AG04450 (cell line): ENCODE results near the gene TEX29. TPM values are rescaled to one million over a fixed set of nuclear protein-coding genes. Genes with fewer than 3 reads are reported as not detected.

Experiments
- CTCF ChIA-PET: fragments of 300-600, 350-600 bp; formaldehyde crosslinking; extraction: SDS; loops from one replicate; lab custom pipeline; 2022; ENCODE audit warnings: antibody characterized with exemption, inconsistent platforms; lab: Charles Lee
- POLR2A ChIA-PET: fragments of 350-600 bp; formaldehyde crosslinking; extraction: SDS; loops from one replicate; lab custom pipeline; 2021; ENCODE audit warnings: antibody characterized with exemption, inconsistent platforms; lab: Yijun Ruan, JAX
- DNase-seq: peaks from one replicate; pipeline ENCODE4 v3.0.0-alpha.2; 2011; ENCODE audit warnings: low read depth, low spot score
- H3K27ac ChIP-seq: one replicate; pipeline ENCODE4 v1.5.1; 2012; ENCODE audit warnings: low read depth, low read length, control low read depth
- H3K27me3 ChIP-seq: one replicate; pipeline ENCODE4 v1.6.0; 2012; ENCODE audit warnings: low read length; ENCODE audit not compliant: control insufficient read depth, insufficient read depth
- H3K4me3 ChIP-seq: 2 replicates; pipeline ENCODE4 v1.5.1; 2011; ENCODE audit warnings: mild to moderate bottlenecking, low read depth, low read length, control low read depth
- H3K9me3 ChIP-seq: 2 replicates; pipeline ENCODE4 v1.5.1; 2012; ENCODE audit warnings: low read length; ENCODE audit not compliant: control insufficient read depth, insufficient read depth
- polyA plus RNA-seq: library from polyadenylated mRNA; depleted of rRNA; stranded (reverse); fragments of >200 nt; gene quantifications from 2 replicates; pipeline ENCODE4 v1.2.3, GENCODE V29; 2011; rRNA removed
- TF ChIP-seq, protein P1 (sequence below): IDR thresholded peaks from 2 replicates; pipeline ENCODE4 v1.5.1; 2011; ENCODE audit warnings: low read depth, low read length, control low read depth, inconsistent platforms

TEX29 gene
- polyA plus RNA-seq, 1 experiment = 6.1 TPM

DNA sequence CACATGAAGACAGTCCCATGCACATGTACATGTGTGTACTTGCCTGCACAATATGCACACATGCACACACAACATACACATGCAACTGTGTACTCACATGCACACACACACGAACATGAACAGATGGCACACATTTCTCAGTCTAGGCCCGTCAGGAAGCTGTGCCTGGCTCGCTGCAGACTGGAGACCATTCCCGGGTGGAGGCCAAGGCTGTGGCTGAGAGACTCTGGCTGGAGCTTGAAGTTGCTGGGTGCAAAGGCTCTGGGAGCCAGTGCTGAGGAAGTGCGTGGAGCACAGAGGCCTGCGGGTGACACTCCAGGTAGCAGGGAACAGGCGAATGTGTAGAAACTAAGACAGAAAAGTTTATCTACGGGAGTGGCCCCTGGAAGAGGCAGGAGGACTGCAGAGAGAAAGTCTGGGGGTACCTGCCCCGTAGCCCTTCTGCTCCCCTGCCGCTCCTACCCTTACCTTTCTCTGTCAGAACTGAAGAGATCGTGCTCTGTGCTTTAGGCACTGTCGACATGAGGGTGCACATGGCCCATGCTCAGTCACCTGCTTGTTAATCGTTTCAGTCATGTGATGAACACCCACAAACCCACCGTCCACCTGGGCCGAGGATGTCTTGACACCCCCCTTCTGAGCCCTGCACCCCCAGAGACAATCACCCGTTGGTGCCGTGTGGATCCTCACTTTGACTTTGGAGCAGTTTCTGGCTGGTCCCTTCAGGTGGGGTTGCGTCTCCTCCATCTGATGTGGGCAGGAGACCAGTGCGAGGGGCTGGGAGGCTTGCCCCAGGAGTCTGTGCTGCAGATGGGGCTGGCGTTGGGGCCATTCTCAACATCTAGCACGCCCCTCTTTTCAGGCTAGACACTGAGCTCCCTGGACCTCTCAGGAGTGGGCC is 69.4 kb downstream of the TEX29 start:
- no peak for DNase-seq
- no peaks in the 10 kb centered on the region for H3K9me3 ChIP-seq
- H3K27ac ChIP-seq = no peak overlapping the region
- H3K4me3 ChIP-seq = no peak overlapping the region
- TF ChIP-seq, protein P1, sequence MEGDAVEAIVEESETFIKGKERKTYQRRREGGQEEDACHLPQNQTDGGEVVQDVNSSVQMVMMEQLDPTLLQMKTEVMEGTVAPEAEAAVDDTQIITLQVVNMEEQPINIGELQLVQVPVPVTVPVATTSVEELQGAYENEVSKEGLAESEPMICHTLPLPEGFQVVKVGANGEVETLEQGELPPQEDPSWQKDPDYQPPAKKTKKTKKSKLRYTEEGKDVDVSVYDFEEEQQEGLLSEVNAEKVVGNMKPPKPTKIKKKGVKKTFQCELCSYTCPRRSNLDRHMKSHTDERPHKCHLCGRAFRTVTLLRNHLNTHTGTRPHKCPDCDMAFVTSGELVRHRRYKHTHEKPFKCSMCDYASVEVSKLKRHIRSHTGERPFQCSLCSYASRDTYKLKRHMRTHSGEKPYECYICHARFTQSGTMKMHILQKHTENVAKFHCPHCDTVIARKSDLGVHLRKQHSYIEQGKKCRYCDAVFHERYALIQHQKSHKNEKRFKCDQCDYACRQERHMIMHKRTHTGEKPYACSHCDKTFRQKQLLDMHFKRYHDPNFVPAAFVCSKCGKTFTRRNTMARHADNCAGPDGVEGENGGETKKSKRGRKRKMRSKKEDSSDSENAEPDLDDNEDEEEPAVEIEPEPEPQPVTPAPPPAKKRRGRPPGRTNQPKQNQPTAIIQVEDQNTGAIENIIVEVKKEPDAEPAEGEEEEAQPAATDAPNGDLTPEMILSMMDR = no peak
- no peaks in the 10 kb centered on the region for H3K27me3 ChIP-seq
- POLR2A ChIA-PET = no interaction called here
- CTCF ChIA-PET = no interaction called here

DNA sequence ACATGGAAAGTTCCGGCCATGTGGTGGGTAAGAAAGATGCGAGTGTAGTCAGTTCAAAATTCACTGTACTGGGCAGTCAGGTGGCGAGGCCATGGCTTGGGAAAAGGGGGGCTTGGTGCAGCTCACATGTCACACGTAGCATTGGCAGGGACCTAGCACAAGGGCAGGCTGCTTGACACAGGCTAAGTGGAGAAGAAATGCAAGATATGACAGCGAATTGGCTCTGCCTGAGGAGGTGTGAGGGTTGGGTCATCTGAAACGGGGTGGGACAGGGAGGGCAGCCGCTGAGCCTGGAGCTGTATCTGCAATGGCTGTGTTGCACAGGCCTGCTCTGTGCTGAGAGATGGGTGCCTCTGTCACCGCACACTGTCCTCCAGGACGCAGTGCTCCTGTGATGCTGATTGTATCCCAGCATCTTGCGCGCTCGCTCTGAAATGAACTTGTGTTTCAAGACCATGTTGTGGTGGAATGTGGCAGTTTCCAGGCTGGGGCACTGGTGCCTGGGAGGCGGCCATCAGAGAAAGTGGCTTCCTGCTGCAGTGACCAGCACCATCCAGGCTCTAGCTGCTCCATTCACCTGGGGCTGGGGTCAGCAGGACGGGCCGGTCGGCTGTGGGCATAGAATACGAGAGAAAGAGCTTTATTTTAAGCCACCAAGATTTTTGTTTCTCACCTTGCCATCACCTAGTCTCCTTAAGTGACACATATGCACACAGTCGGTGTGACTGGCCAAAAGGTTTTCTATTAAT is 70.3 kb downstream of the TEX29 start:
- CTCF ChIA-PET = no interaction called here
- H3K27ac ChIP-seq = no peak overlapping the region
- no peak for DNase-seq
- no peak overlapping the region for H3K4me3 ChIP-seq
- H3K9me3 ChIP-seq = no peaks in the 10 kb centered on the region
- TF ChIP-seq, protein P1 = no peak
- POLR2A ChIA-PET = no interaction called here
- no peaks in the 10 kb centered on the region for H3K27me3 ChIP-seq

DNA sequence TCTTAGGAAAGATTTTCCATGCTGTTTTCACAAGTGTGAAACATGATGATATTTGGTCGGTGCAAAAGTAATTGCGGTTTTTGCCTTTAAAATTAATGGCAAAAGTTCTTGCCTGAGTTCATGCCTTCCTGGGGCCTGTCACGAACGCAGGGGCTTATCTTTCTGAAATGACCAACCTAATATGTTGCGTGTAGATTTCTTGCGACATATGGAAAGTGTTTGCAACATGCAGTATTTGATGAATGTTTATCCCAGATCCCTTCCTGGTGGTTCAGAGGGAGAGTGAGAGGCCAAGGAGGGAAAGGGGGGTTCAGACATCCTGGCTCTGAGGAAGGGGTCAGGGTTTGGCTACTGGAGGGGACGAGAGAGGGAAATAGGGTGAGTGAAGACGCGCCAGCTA is 72.0 kb downstream of the TEX29 start:
- CTCF ChIA-PET = no interaction called here
- DNase-seq = no peak
- no peaks in the 10 kb centered on the region for H3K27me3 ChIP-seq
- H3K4me3 ChIP-seq = no peak overlapping the region
- no peaks in the 10 kb centered on the region; the same call in 1 of the 2 replicates for H3K9me3 ChIP-seq
- TF ChIP-seq, protein P1 = no peak
- no peak overlapping the region for H3K27ac ChIP-seq
- POLR2A ChIA-PET = no interaction called here

DNA sequence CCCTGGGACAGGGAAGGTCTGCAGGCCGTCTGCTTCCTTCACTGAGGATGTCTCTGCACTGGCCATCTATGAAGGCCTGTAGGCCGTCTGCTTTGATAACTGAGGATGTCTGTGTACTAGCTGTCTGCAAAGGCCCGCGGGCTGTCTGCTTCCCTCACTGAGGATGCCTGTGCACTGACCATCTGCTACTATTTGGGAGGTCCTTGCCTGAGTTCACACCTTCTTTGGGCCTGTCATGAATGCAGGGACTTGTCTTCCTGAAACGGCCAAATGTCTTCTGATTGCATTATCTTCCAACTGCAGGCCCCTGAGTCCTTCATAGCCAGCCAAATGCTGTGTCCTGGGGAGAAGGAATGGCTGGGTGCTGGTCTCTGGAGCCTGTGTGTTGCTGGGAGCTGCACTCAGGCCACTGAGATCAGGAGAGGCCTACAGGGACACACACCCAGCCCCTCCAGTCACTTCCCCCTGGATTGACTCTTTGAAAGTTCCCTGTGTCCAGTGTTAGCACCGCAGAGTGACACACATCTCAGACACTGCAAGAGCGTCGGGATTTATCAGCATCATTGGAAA is 72.9 kb downstream of the TEX29 start:
- Histone ChIP-seq H3K27me3 (no peaks in the 10 kb centered on the region), H3K4me3 (no peak overlapping the region), H3K27ac (no peak overlapping the region), H3K9me3 (no peaks in the 10 kb centered on the region; the same call in 1 of the 2 replicates)
- ChIA-PET CTCF (no interaction called here), POLR2A (no interaction called here)
- no peak for DNase-seq
- TF ChIP-seq, protein P1 = no peak

Other genes with a start within 250 kb of the TEX29 start
- 40.3 and 41.7 TPM in 2 replicates for gene ARHGEF7, start 205.3 kb upstream of the TEX29 start, polyA plus RNA-seq